GM18909 (cell line): ENCODE measurements around the gene C21orf58.
A peak's percentile ranks its signal among the peaks of the same experiment; 100 is the strongest.
"Not testable (repeated sequence)": the region's sequence is repeated elsewhere in the genome, so short reads cannot be mapped to it uniquely, and the experiment has no call there.

Source experiments
- ATAC-seq: cut with Tn5 transposase; IDR thresholded peaks from one replicate; pipeline ENCODE4 v1.9.1; 2021; ENCODE audit warnings: mild to moderate bottlenecking; ENCODE audit not compliant: unreplicated experiment, poor library complexity

The C21orf58 gene

GRCh38 chr21:46326110-46326703 is 2.5 kb upstream of the C21orf58 start:
- no peak for ATAC-seq

GRCh38 chr21:46325073-46325912 is 1.6 kb upstream of the C21orf58 start:
- ATAC-seq, result no peak

- ATAC-seq, result peak; percentile 49
Measured at GRCh38 chr21:46324390-46325072, 861 bp upstream of the C21orf58 start.

GRCh38 chr21:46323227-46323709 is 402 bp downstream of the C21orf58 start:
- ATAC-seq, result no peak

- ATAC-seq, result no peak
Measured at GRCh38 chr21:46322351-46323226, 1.1 kb downstream of the C21orf58 start.

- ATAC-seq, result no peak
Measured at GRCh38 chr21:46320331-46320801, 3.3 kb downstream of the C21orf58 start.

- no peak for ATAC-seq
Measured at GRCh38 chr21:46319186-46319585, 4.5 kb downstream of the C21orf58 start.

GRCh38 chr21:46318464-46318845 is 5.2 kb downstream of the C21orf58 start:
- ATAC-seq, result no peak

GRCh38 chr21:46317710-46318463 is 5.8 kb downstream of the C21orf58 start:
- ATAC-seq, result no peak

GRCh38 chr21:46316708-46317324 is 6.9 kb downstream of the C21orf58 start:
- no peak for ATAC-seq

- ATAC-seq, result no peak
Measured at GRCh38 chr21:46314441-46315020, 9.1 kb downstream of the C21orf58 start.

GRCh38 chr21:46312949-46313348 is 10.7 kb downstream of the C21orf58 start:
- no peak for ATAC-seq

GRCh38 chr21:46311568-46311967 is 12.1 kb downstream of the C21orf58 start:
- ATAC-seq, result no peak

- ATAC-seq, result not testable (repeated sequence)
Measured at GRCh38 chr21:46310260-46310659, 13.4 kb downstream of the C21orf58 start.

- no peak for ATAC-seq
Measured at GRCh38 chr21:46308431-46308830, 15.2 kb downstream of the C21orf58 start.

- no peak for ATAC-seq
Measured at GRCh38 chr21:46307625-46308024, 16.0 kb downstream of the C21orf58 start.

GRCh38 chr21:46304955-46305354 is 18.7 kb downstream of the C21orf58 start:
- no peak for ATAC-seq

- no peak for ATAC-seq
Measured at GRCh38 chr21:46304437-46304836, 19.2 kb downstream of the C21orf58 start.

GRCh38 chr21:46301759-46302158 is 21.9 kb downstream of the C21orf58 start:
- ATAC-seq, result no peak
